K562 (cell line): Measurements from ENCODE around the gene CAST. TPM values are rescaled to one million over a fixed set of nuclear protein-coding genes. Genes with fewer than 3 reads are reported as not detected.

Source experiments
- ATAC-seq: fragments of 200-7000 bp; cut with Tn5 transposase; 3 replicates; pipeline ENCODE4 v1.9.1; 2020; ENCODE audit warnings: moderate library complexity
- BruUV-seq: library from RNA; stranded (reverse); fragments of 400-500 nt; replicated peaks from 2 replicates; lab custom pipeline; 2021; lab: Mats Ljungman, UMichigan
- CTCF ChIA-PET: fragments of 300-600 bp; formaldehyde crosslinking; extraction: SDS; loops from one replicate; lab custom pipeline; 2021; ENCODE audit warnings: low intra/inter-chr PET ratio; lab: Yijun Ruan, JAX
- POLR2A ChIA-PET: fragments of 300-600, 350-650 bp; sonication (Branson Sonifier 250); formaldehyde crosslinking; extraction: SDS; loops from one replicate; lab custom pipeline; 2021; ENCODE audit warnings: antibody characterized with exemption, inconsistent platforms; lab: Yijun Ruan, JAX
- DNase-seq, 4 experiments: peaks; one replicate each; pipeline versions ENCODE4 v3.0.0 to v3.0.0-alpha.2; 2011 to 2018; ENCODE audit warnings: low spot score in 3 of 4, mixed read lengths in 3 of 4; ENCODE audit errors: extremely low read depth in 1 of 4
- FAIRE-seq: peaks from 2 replicates; lab custom pipeline; 2011; peaks lifted over from hg19 to GRCh38; lab: Jason Lieb, UNC
- H2AFZ ChIP-seq: 2 replicates; pipeline ENCODE4 v1.6.0; 2011; ENCODE audit warnings: low read depth, low read length, control low read depth, inconsistent platforms
- H3K27ac ChIP-seq: fragments of 200-600 bp; 3 replicates; pipeline ENCODE4 v1.8.0; 2011; ENCODE audit warnings: low read depth, mild to moderate bottlenecking, control low read depth, inconsistent platforms, low read length, moderate library complexity, mixed read lengths; ENCODE audit errors: extremely low read depth
- H3K27me3 ChIP-seq, 2 experiments: fragments of 300-600 bp in 1 of 2; 2 replicates in 1 of 2; 3 replicates in 1 of 2; pipeline versions ENCODE4 v1.6.0 to v1.8.0; 2011; ENCODE audit warnings: inconsistent platforms in 2 of 2, low read length in 2 of 2, mild to moderate bottlenecking in 1 of 2, mixed read lengths in 1 of 2, moderate library complexity in 1 of 2; ENCODE audit not compliant: control insufficient read depth in 2 of 2, insufficient read depth in 2 of 2
- H3K36me3 ChIP-seq: fragments of 300-600 bp; 3 replicates; pipeline ENCODE4 v1.8.0; 2011; ENCODE audit warnings: mild to moderate bottlenecking, low read length, inconsistent platforms; ENCODE audit not compliant: control insufficient read depth, insufficient read depth
- H3K4me1 ChIP-seq, 2 experiments: fragments of 200-600 bp in 1 of 2; replicated peaks in 1 of 2; 2 replicates in 1 of 2; 3 replicates in 1 of 2; pipeline versions ENCODE4 v1.5.1 to v1.8.0; 2011; ENCODE audit warnings: inconsistent platforms in 2 of 2, low read length in 2 of 2, mild to moderate bottlenecking in 1 of 2, mixed read lengths in 1 of 2, moderate library complexity in 1 of 2; ENCODE audit not compliant: control insufficient read depth in 2 of 2, insufficient read depth in 2 of 2
- H3K4me2 ChIP-seq: 2 replicates; pipeline ENCODE4 v1.6.1; 2011; ENCODE audit warnings: low read length, control low read depth, inconsistent platforms, mixed read lengths; ENCODE audit not compliant: insufficient read depth
- H3K4me3 ChIP-seq: fragments of 200-600 bp; sonication (generic), shearing (Covaris generic); 2 replicates; pipeline ENCODE4 v1.5.1; 2016; ENCODE audit warnings: control low read depth, inconsistent platforms
- H3K79me2 ChIP-seq: fragments of 200-600 bp; 3 replicates; pipeline ENCODE4 v1.8.0; 2011; ENCODE audit warnings: low read length, inconsistent platforms; ENCODE audit not compliant: control insufficient read depth, insufficient read depth
- H3K9ac ChIP-seq, 2 experiments: 2 replicates each; pipeline versions ENCODE4 v1.6.0 to v1.6.1; 2011; ENCODE audit warnings: low read depth in 2 of 2, low read length in 2 of 2, control low read depth in 1 of 2, inconsistent platforms in 1 of 2, mild to moderate bottlenecking in 1 of 2, mixed read lengths in 1 of 2; ENCODE audit not compliant: insufficient read depth in 1 of 2
- H3K9me1 ChIP-seq: one replicate; pipeline ENCODE4 v1.6.0; 2011; ENCODE audit warnings: inconsistent platforms, mild to moderate bottlenecking, low read length, moderate library complexity; ENCODE audit not compliant: control insufficient read depth, insufficient read depth
- H3K9me3 ChIP-seq: replicated peaks from 2 replicates; pipeline ENCODE4 v1.5.1; 2011; ENCODE audit warnings: low read depth, low read length, inconsistent platforms; ENCODE audit not compliant: control insufficient read depth, insufficient read depth
- H4K20me1 ChIP-seq: replicated peaks from 2 replicates; pipeline ENCODE4 v1.6.1; 2011; ENCODE audit warnings: low read length, inconsistent platforms, mixed read lengths; ENCODE audit not compliant: control insufficient read depth, insufficient read depth
- CCNT2 ChIP-seq: IDR thresholded peaks from 2 replicates; pipeline ENCODE4 v1.6.1; 2011; ENCODE audit warnings: borderline replicate concordance, low read depth, mild to moderate bottlenecking, moderate library complexity, mixed read lengths, low read length; ENCODE audit not compliant: insufficient read length; ENCODE audit errors: extremely low read depth
- EGR1 ChIP-seq: fragments of 450-650 bp; conservative IDR thresholded peaks from 2 replicates; pipeline ENCODE4 v1.6.1; 2017; ENCODE audit warnings: mild to moderate bottlenecking
- JUND ChIP-seq, 2 experiments: IDR thresholded peaks; 2 replicates in 1 of 2; 3 replicates in 1 of 2; pipeline ENCODE4 v1.6.1; 2011; ENCODE audit warnings: borderline replicate concordance in 2 of 2, low read depth in 2 of 2, low read length in 2 of 2, improper control_type of control experiment in 1 of 2, missing biosample characterization in 1 of 2, missing genetic modification characterization in 1 of 2, missing genetic modification reagents in 1 of 2
- PTRF ChIP-seq: fragments of 450-650 bp; IDR thresholded peaks from 2 replicates; pipeline ENCODE4 v1.6.1; 2016; ENCODE audit warnings: mild to moderate bottlenecking, missing genetic modification characterization, missing compliant biosample characterization
- XRCC5 ChIP-seq: fragments of 200-400 bp; formaldehyde crosslinking; IDR thresholded peaks from 2 replicates; pipeline ENCODE4 v1.6.1; 2017; ENCODE audit warnings: low read depth, mild to moderate bottlenecking, low read length
- ZNF24 ChIP-seq: fragments of 450-650 bp; IDR thresholded peaks from 2 replicates; pipeline ENCODE4 v1.6.1; 2016
- ZNF3 ChIP-seq: fragments of 250-450 bp; sonication (Bioruptor Pico); IDR thresholded peaks from 2 replicates; pipeline ENCODE4 v1.5.0; 2021; ENCODE audit warnings: mild to moderate bottlenecking, moderate library complexity
- ZNF644 ChIP-seq: fragments of 200-800 bp; sonication (Bioruptor generic); IDR thresholded peaks from 2 replicates; pipeline ENCODE4 v1.6.1; 2016; ENCODE audit warnings: low read depth, missing genetic modification characterization, missing compliant biosample characterization
- WGBS: fragments of 100-300 bp; shearing (Covaris generic); methylation state at CpG from one replicate; pipeline ENCODE4 v1.1.6; 2016; ENCODE audit warnings: low coverage, mixed read lengths; ENCODE audit not compliant: insufficient coverage; ENCODE audit errors: missing lambda C conversion rate; 5-methylcytosine and 5-hydroxymethylcytosine counted together
- in situ Hi-C: fragments of 300-500 bp; cut with MboI; formaldehyde crosslinking; loops from 4 replicates; pipeline ENCODE4 v1.15.0; 2018; ENCODE audit warnings: inconsistent platforms, mixed read lengths
- intact Hi-C: fragments of 100-400 bp; cut with micrococcal nuclease; formaldehyde crosslinking; loops from 2 replicates; pipeline ENCODE4 v1.14.2; 2022
- polyA plus RNA-seq, 8 experiments: library from polyadenylated mRNA; depleted of rRNA in 4 of 8; stranded (reverse) in 5 of 8; unstranded in 3 of 8; fragments of >200 nt; fragmentation: Nextera tagmentation in 2 of 8; fragmentation: Illumina TruSeq in 1 of 8; extraction: Ambion mirVana in 2 of 8; extraction: Trizol in 1 of 8; gene quantifications; 2 replicates each; pipeline versions ENCODE4 v1.2.1 to v1.2.3, GENCODE V29; 2011 to 2014; ENCODE audit warnings: inconsistent platforms in 1 of 8, missing spikeins in 1 of 8
- total RNA-seq, 7 experiments: library from RNA; depleted of rRNA in 6 of 7; stranded (reverse); fragments of >200 nt in 6 of 7; fragmentation: Illumina TruSeq in 2 of 7; extraction: Trizol in 2 of 7; gene quantifications; 2 replicates each; pipeline versions ENCODE4 v1.2.1 to v1.2.3, GENCODE V29; 2011 to 2021; ENCODE audit warnings: low replicate concordance in 1 of 7
- TF ChIP-seq, protein P1 (sequence below): fragments of 450-650 bp; IDR thresholded peaks from 2 replicates; pipeline ENCODE4 v1.6.1; 2016; ENCODE audit warnings: mild to moderate bottlenecking
- TF ChIP-seq, protein P2 (sequence below), 2 experiments: fragments of 450-650 bp; IDR thresholded peaks; 2 replicates each; pipeline ENCODE4 v1.6.1; 2016
- TF ChIP-seq, protein P3 (sequence below): sonication (generic); formaldehyde crosslinking; IDR thresholded peaks from 2 replicates; pipeline ENCODE4 v1.5.0; 2020; ENCODE audit warnings: missing genetic modification reagents

CAST gene
- total and polyA plus RNA-seq, 9 of the 15 experiments (the other 6 are each of a cell fraction or from before 2014, with no cell fraction given): 55.5 to 136 (median 86.1) TPM

DNA sequence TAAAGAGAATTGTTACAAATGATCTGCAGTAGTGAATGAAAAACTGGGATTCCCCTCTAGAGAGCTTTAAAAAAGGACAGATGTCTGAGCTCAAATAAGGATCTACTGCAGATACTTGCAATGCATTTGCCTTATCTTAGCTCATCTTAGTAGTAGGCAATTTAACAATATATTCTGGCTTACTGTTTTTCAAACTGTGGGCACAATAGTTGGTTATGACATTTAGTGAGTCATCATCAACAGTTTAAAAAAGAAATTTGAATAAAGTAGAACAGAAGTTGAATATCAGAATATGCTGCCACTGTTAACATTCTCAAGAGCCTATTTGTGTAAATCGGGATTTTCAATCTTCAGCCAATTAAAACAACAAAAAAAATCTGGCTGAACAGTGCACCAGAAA, 6.7 kb upstream of the CAST start:
- no peaks in the 10 kb centered on the region for H3K9me1 ChIP-seq
- POLR2A ChIA-PET: interaction anchor here (1.0 kb wide), 1 partner anchor 16 kb away, joined by 3 read pairs; no protein-coding TSS in a partner anchor
- peaks cover 3 to 10% of the 10 kb centered on the region in 2 experiments; a peak in 4 of 5 replicates for H3K27me3 ChIP-seq
- intact Hi-C loops: no loop called here
- H2AFZ ChIP-seq: no peak overlapping the region
- BruUV-seq: no TSS peak
- DNase-seq (no peak), ATAC-seq (no peak), FAIRE-seq (no peak)
- H3K9me3 ChIP-seq: no peaks in the 10 kb centered on the region
- no peak overlapping the region for H3K9ac ChIP-seq
- in situ Hi-C loops: no loop called here
- CTCF ChIA-PET: no interaction called here
- 0% methylated on average over 1 of the region's 1 CpG for WGBS
- no peak for TF ChIP-seq PTRF (tag)
- no peak for TF ChIP-seq CCNT2
- TF ChIP-seq ZNF3 (CRISPR knock-in tag): no peak
- no peak for TF ChIP-seq XRCC5
- TF ChIP-seq, protein P1, sequence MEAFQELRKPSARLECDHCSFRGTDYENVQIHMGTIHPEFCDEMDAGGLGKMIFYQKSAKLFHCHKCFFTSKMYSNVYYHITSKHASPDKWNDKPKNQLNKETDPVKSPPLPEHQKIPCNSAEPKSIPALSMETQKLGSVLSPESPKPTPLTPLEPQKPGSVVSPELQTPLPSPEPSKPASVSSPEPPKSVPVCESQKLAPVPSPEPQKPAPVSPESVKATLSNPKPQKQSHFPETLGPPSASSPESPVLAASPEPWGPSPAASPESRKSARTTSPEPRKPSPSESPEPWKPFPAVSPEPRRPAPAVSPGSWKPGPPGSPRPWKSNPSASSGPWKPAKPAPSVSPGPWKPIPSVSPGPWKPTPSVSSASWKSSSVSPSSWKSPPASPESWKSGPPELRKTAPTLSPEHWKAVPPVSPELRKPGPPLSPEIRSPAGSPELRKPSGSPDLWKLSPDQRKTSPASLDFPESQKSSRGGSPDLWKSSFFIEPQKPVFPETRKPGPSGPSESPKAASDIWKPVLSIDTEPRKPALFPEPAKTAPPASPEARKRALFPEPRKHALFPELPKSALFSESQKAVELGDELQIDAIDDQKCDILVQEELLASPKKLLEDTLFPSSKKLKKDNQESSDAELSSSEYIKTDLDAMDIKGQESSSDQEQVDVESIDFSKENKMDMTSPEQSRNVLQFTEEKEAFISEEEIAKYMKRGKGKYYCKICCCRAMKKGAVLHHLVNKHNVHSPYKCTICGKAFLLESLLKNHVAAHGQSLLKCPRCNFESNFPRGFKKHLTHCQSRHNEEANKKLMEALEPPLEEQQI: no peak
- TF ChIP-seq EGR1: no peak
- no peak for TF ChIP-seq ZNF24
- TF ChIP-seq JUND (IDR thresholded peaks at IDR 0.05; ENCODE audit: borderline replicate concordance, low read depth, low read length): no peak
- no peak for TF ChIP-seq JUND (tag; IDR thresholded peaks at IDR 0.05; ENCODE audit: borderline replicate concordance, low read depth, low read length)
- TF ChIP-seq, protein P2, sequence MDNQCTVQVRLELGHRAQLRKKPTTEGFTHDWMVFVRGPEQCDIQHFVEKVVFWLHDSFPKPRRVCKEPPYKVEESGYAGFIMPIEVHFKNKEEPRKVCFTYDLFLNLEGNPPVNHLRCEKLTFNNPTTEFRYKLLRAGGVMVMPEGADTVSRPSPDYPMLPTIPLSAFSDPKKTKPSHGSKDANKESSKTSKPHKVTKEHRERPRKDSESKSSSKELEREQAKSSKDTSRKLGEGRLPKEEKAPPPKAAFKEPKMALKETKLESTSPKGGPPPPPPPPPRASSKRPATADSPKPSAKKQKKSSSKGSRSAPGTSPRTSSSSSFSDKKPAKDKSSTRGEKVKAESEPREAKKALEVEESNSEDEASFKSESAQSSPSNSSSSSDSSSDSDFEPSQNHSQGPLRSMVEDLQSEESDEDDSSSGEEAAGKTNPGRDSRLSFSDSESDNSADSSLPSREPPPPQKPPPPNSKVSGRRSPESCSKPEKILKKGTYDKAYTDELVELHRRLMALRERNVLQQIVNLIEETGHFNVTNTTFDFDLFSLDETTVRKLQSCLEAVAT (IDR thresholded peaks at IDR 0.05): no peak
- no peak for TF ChIP-seq ZNF644 (tag)
- TF ChIP-seq, protein P3, sequence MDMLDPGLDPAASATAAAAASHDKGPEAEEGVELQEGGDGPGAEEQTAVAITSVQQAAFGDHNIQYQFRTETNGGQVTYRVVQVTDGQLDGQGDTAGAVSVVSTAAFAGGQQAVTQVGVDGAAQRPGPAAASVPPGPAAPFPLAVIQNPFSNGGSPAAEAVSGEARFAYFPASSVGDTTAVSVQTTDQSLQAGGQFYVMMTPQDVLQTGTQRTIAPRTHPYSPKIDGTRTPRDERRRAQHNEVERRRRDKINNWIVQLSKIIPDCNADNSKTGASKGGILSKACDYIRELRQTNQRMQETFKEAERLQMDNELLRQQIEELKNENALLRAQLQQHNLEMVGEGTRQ (CRISPR knock-in tag): no peak
- no peak overlapping the region for H3K4me2 ChIP-seq
- no peaks in the 10 kb centered on the region for H3K79me2 ChIP-seq
- H3K27ac ChIP-seq: no peak overlapping the region
- H3K4me3 ChIP-seq: no peak overlapping the region
- H4K20me1 ChIP-seq: no peaks in the 10 kb centered on the region
- H3K4me1 ChIP-seq: no peaks in the 10 kb centered on the region; a peak in 1 of 5 replicates
- H3K36me3 ChIP-seq: no peaks in the 10 kb centered on the region
